CD4-positive, CD25-positive, alpha-beta regulatory T cell (primary cell): Measurements from ENCODE around the gene POLR2A. TPM values are rescaled to one million over a fixed set of nuclear protein-coding genes. Genes with fewer than 3 reads are reported as not detected.

ENCODE experiments used
- ATAC-seq, 2 donors: fragments of 150-1000 bp; cut with Tn5 transposase; one replicate each; pipeline ENCODE4 v1.10.0; 2021; ENCODE audit warnings: low read depth in 2 of 2, moderate number of reproducible peaks in 2 of 2, moderate library complexity in 1 of 2
- DNase-seq, 3 donors: peaks; one replicate each; pipeline versions ENCODE4 v3.0.0 to v3.0.0-alpha.2; 2012 to 2022; ENCODE audit warnings: mixed read lengths in 1 of 3
- H3K27ac ChIP-seq: one replicate; pipeline ENCODE4 v1.7.0; 2013; ENCODE audit warnings: mild to moderate bottlenecking, low read length; ENCODE audit not compliant: insufficient read depth, poor library complexity, severe bottlenecking
- H3K27me3 ChIP-seq: one replicate; pipeline ENCODE4 v1.7.0; 2013; ENCODE audit warnings: low read length; ENCODE audit not compliant: control insufficient read depth, insufficient read depth
- H3K36me3 ChIP-seq: one replicate; pipeline ENCODE4 v1.7.0; 2013; ENCODE audit warnings: mild to moderate bottlenecking, low read length, moderate library complexity; ENCODE audit not compliant: control insufficient read depth, insufficient read depth
- H3K4me1 ChIP-seq: 2 replicates; pipeline ENCODE4 v1.7.0; 2013; ENCODE audit warnings: mild to moderate bottlenecking, low read length; ENCODE audit not compliant: insufficient read depth, control insufficient read depth, poor library complexity, severe bottlenecking
- H3K4me3 ChIP-seq: one replicate; pipeline ENCODE4 v1.7.0; 2013; ENCODE audit warnings: low read depth, mild to moderate bottlenecking, low read length, moderate library complexity
- H3K9me3 ChIP-seq, 2 experiments: 1 replicate in 1 of 2; 2 replicates in 1 of 2; pipeline ENCODE4 v1.7.0; 2013; ENCODE audit warnings: low read length in 2 of 2, mild to moderate bottlenecking in 1 of 2, moderate library complexity in 1 of 2; ENCODE audit not compliant: control insufficient read depth in 2 of 2
- H3K27ac Mint-ChIP-seq, 3 donors: one replicate each; pipeline ENCODE4 v1.8.0; 2020 to 2022; ENCODE audit warnings: mild to moderate bottlenecking in 3 of 3, mixed read lengths in 3 of 3, moderate library complexity in 2 of 3
- H3K27me3 Mint-ChIP-seq: one replicate; pipeline ENCODE4 v1.8.0; 2022; ENCODE audit warnings: mild to moderate bottlenecking, mixed read lengths
- H3K36me3 Mint-ChIP-seq: one replicate; pipeline ENCODE4 v1.8.0; 2020; ENCODE audit warnings: mixed read lengths
- H3K4me1 Mint-ChIP-seq, 4 donors: one replicate each; pipeline ENCODE4 v1.8.0; 2020 to 2022; ENCODE audit warnings: mixed read lengths in 4 of 4, mild to moderate bottlenecking in 1 of 4
- H3K4me3 Mint-ChIP-seq, 4 donors: one replicate each; pipeline ENCODE4 v1.8.0; 2020 to 2022; ENCODE audit warnings: mild to moderate bottlenecking in 4 of 4, mixed read lengths in 4 of 4, moderate library complexity in 3 of 4
- H3K9me3 Mint-ChIP-seq, 7 donors: one replicate each; pipeline ENCODE4 v1.8.0; 2020 to 2022; ENCODE audit warnings: mixed read lengths in 7 of 7, mild to moderate bottlenecking in 3 of 7, moderate library complexity in 2 of 7
- polyA plus RNA-seq, 4 donors: library from polyadenylated mRNA; unstranded; fragments of 300-500 nt; fragmentation: Illumina TruSeq; gene quantifications; one replicate each; pipeline ENCODE4 v1.2.3, GENCODE V29; 2021
- total RNA-seq: library from RNA; stranded (reverse); gene quantifications from one replicate; pipeline ENCODE4 v1.2.3, GENCODE V29; 2022

POLR2A gene
- total and polyA plus RNA-seq, 5 donors from 2014 or later: 32.3 to 568 (median 41.0) TPM

DNA sequence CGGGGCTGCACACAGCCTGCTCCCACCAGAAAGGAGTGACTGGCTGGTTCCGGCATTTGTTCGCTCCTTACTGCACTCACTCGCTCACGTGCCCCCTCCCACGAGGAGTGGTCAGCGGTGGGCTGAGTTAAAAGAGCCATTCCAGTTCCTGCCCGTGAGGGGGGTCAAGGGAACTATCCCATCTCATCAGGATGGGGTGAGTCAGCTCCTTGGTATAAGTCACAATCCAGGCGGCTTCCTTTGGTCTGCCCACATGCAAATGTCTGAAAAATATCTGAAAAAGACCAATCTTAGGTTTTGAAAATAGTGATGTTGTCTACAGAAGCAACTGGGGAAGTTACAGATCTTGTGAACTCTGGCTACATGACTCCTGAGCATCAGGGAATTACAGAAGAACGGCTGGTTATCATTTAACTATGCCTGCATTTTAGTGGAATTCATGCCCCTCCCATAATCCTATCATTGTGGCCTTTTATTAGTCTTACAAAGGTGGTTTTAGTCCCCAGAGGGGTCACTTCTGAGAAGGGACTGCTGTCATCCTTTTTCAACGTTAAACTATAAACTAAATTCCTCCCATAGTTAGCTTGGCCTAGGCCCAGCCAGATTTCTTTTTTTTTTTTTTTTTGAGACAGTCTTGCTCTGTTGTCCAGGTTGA, 54.9 kb downstream of the POLR2A start:
- Mint-ChIP-seq H3K27me3 (peaks cover 10% of the 10 kb centered on the region), H3K4me3 (no peak overlapping the region), H3K36me3 (peaks cover 4% of the 10 kb centered on the region), H3K4me1 (peaks cover 0 to 5% (median 0%) of the 10 kb centered on the region in 4 donors), H3K27ac (no peak overlapping the region), H3K9me3 (no peaks in the 10 kb centered on the region)
- DNase-seq: no peak
- Histone ChIP-seq H3K9me3 (peaks cover 0 to 6% of the 10 kb centered on the region in 2 experiments), H3K36me3 (no peaks in the 10 kb centered on the region), H3K27ac (no peak overlapping the region), H3K27me3 (no peaks in the 10 kb centered on the region), H3K4me3 (no peak overlapping the region), H3K4me1 (no peaks in the 10 kb centered on the region)
- no peak for ATAC-seq

DNA sequence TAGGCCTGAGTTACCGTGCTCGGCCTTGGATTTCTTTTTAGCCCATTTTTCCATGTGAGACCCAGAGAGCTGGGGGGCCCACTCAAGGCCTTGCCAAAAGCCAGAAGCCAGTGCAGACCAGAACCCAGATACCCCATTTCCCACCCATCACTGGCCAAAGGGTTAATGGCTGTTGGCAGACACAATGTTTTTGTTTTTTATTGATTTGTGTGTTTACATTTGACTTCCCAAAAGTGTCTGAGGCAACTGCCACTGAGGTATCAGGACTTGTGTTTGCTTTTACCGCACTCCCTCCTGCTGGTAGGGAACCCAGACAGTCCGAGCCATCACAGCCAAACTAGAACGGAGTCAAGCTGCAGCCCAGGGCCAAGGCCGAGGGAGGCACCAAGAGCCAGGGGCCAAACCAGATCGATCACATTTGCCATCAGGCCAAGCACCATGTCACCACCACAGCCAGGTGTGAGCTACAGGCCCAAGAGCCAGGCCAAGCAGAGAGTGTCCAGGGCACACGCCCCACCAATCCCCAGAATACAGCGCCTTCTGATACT, 57.0 kb downstream of the POLR2A start:
- DNase-seq (no peak), ATAC-seq (no peak)
- Mint-ChIP-seq H3K4me1 (peaks cover 0 to 5% (median 0%) of the 10 kb centered on the region in 4 donors), H3K36me3 (peaks cover 4% of the 10 kb centered on the region), H3K9me3 (no peaks in the 10 kb centered on the region), H3K27me3 (peaks cover 10% of the 10 kb centered on the region), H3K27ac (no peak overlapping the region), H3K4me3 (no peak overlapping the region)
- no peaks in the 10 kb centered on the region for H3K27me3 ChIP-seq
- no peak overlapping the region for H3K27ac ChIP-seq
- no peak overlapping the region for H3K4me3 ChIP-seq
- no peaks in the 10 kb centered on the region for H3K4me1 ChIP-seq
- H3K36me3 ChIP-seq: no peaks in the 10 kb centered on the region
- H3K9me3 ChIP-seq: peaks cover 0 to 6% of the 10 kb centered on the region in 2 experiments

DNA sequence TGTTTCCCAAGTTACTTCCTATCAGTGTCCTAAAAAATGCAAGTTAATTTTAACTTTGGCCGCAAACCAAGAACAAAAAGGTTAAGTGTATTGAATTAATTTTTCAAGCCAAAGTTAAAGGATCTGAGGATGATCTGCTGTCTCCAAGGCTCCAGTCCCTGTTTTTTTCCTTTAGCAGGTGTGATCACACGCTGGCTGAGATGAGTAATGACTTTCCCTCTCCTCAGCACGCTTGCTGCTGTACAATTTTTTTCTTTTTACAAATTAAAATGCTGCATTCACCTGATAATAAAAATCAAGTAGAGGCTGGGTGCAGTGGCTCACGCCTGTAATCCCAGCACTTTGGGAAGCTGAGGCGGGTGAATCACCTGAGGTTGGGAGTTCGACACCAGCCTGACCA, 60.7 kb downstream of the POLR2A start:
- Histone ChIP-seq H3K36me3 (no peaks in the 10 kb centered on the region), H3K4me3 (no peak overlapping the region), H3K27ac (no peak overlapping the region), H3K9me3 (no peaks in the 10 kb centered on the region), H3K27me3 (no peaks in the 10 kb centered on the region), H3K4me1 (peaks cover 14% of the 10 kb centered on the region)
- peaks cover 4% of the 10 kb centered on the region for H3K36me3 Mint-ChIP-seq
- H3K4me3 Mint-ChIP-seq: no peak overlapping the region
- DNase-seq (no peak), ATAC-seq (no peak)
- no peak overlapping the region for H3K27ac Mint-ChIP-seq
- H3K27me3 Mint-ChIP-seq: peaks cover 10% of the 10 kb centered on the region
- H3K4me1 Mint-ChIP-seq: peaks cover 0 to 23% (median 16%) of the 10 kb centered on the region in 4 donors
- no peaks in the 10 kb centered on the region for H3K9me3 Mint-ChIP-seq

GRCh38 chr17:7548585-7549400, 64.6 kb downstream of the POLR2A start, which contains the start of gene TNFSF12:
TSS of gene TNFSF12 (plus strand) at chr17:7549058. CDS start at chr17:7549154, 96 bp downstream.
- peak; percentile 35 to 42 for ATAC-seq
- peak within 1 kb of the TSS; percentile 90 to 97 (median 97) for H3K27ac Mint-ChIP-seq
- DNase-seq: peak; percentile 46 to 80 (median 56)
- peaks cover 48% of the 10 kb centered on the region for H3K4me1 ChIP-seq
- H3K36me3 Mint-ChIP-seq: peaks cover 13% of the 10 kb centered on the region
- peak within 1 kb of the TSS; percentile 69 for H3K27ac ChIP-seq
- no peaks in the 10 kb centered on the region for H3K9me3 Mint-ChIP-seq
- peaks cover 5 to 60% (median 45%) of the 10 kb centered on the region in 4 donors for H3K4me1 Mint-ChIP-seq
- no peaks in the 10 kb centered on the region for H3K27me3 ChIP-seq
- peak within 1 kb of the TSS; percentile 84 for H3K4me3 ChIP-seq
- peak within 1 kb of the TSS; percentile 90 to 97 (median 92) for H3K4me3 Mint-ChIP-seq
- peaks cover under 1% of the 10 kb centered on the region for H3K27me3 Mint-ChIP-seq
- H3K36me3 ChIP-seq: no peaks in the 10 kb centered on the region
- H3K9me3 ChIP-seq: no peaks in the 10 kb centered on the region

Other genes with a start within 250 kb of the POLR2A start
Only the 30 nearest of the 40 such genes appear.
- not detected for gene SLC2A4, start 202.6 kb upstream of the POLR2A start, total RNA-seq
- gene SLC2A4, start 202.6 kb upstream of the POLR2A start, polyA plus RNA-seq: not detected
- gene YBX2, start 189.7 kb upstream of the POLR2A start, total RNA-seq: not detected
- gene YBX2, start 189.7 kb upstream of the POLR2A start, polyA plus RNA-seq: not detected
- gene EIF5A, start 176.7 kb upstream of the POLR2A start, total RNA-seq: 485 TPM
- gene EIF5A, start 176.7 kb upstream of the POLR2A start, polyA plus RNA-seq: 100 to 1,000 TPM; 210 to 631 (median 398) TPM
- 129 TPM for gene GPS2, start 169.0 kb upstream of the POLR2A start, total RNA-seq
- gene GPS2, start 169.0 kb upstream of the POLR2A start, polyA plus RNA-seq: 100 to 1,000 TPM in 2 of 4 donors, 10 to 100 TPM in 2; 79.3 to 107 (median 96.5) TPM
- 39.5 TPM for gene NEURL4, start 155.0 kb upstream of the POLR2A start, total RNA-seq
- gene NEURL4, start 155.0 kb upstream of the POLR2A start, polyA plus RNA-seq: 1 to 10 TPM in 2 of 4 donors, under 1 TPM in 2; 0.27 to 1.2 (median 0.83) TPM
- gene ACAP1, start 147.8 kb upstream of the POLR2A start, total RNA-seq: 723 TPM
- 100 to 1,000 TPM; 194 to 259 (median 213) TPM for gene ACAP1, start 147.8 kb upstream of the POLR2A start, polyA plus RNA-seq
- gene KCTD11, start 132.2 kb upstream of the POLR2A start, total RNA-seq: 1.3 TPM
- 1 to 10 TPM; 2.6 to 4.0 (median 2.9) TPM for gene KCTD11, start 132.2 kb upstream of the POLR2A start, polyA plus RNA-seq
- gene TMEM95, start 129.2 kb upstream of the POLR2A start, total RNA-seq: not detected
- gene TMEM95, start 129.2 kb upstream of the POLR2A start, polyA plus RNA-seq: not detected
- gene TNK1, start 103.3 kb upstream of the POLR2A start, total RNA-seq: 4.8 TPM
- 1 to 10 TPM in 3 of 4 donors, under 1 TPM in 1; 0.42 to 3.8 (median 1.4) TPM for gene TNK1, start 103.3 kb upstream of the POLR2A start, polyA plus RNA-seq
- gene PLSCR3, start 89.8 kb upstream of the POLR2A start, total RNA-seq: 113 TPM
- gene PLSCR3, start 89.8 kb upstream of the POLR2A start, polyA plus RNA-seq: 100 to 1,000 TPM; 148 to 174 (median 153) TPM
- 23.0 TPM for gene TMEM256, start 80.3 kb upstream of the POLR2A start, total RNA-seq
- 10 to 100 TPM; 64.9 to 80.9 (median 66.7) TPM for gene TMEM256, start 80.3 kb upstream of the POLR2A start, polyA plus RNA-seq
- 3.6 TPM for gene NLGN2, start 76.5 kb upstream of the POLR2A start, total RNA-seq
- gene NLGN2, start 76.5 kb upstream of the POLR2A start, polyA plus RNA-seq: not detected
- gene SPEM1, start 64.0 kb upstream of the POLR2A start, total RNA-seq: not detected
- gene SPEM1, start 64.0 kb upstream of the POLR2A start, polyA plus RNA-seq: not detected
- gene SPEM2, start 58.8 kb upstream of the POLR2A start, total RNA-seq: not detected
- not detected for gene SPEM2, start 58.8 kb upstream of the POLR2A start, polyA plus RNA-seq
- gene SPEM3, start 55.5 kb upstream of the POLR2A start, total RNA-seq: not detected
- not detected for gene SPEM3, start 55.5 kb upstream of the POLR2A start, polyA plus RNA-seq
- gene TMEM102, start 48.9 kb upstream of the POLR2A start, total RNA-seq: 16.8 TPM
- 10 to 100 TPM; 22.3 to 28.4 (median 24.2) TPM for gene TMEM102, start 48.9 kb upstream of the POLR2A start, polyA plus RNA-seq
- gene FGF11, start 44.9 kb upstream of the POLR2A start, total RNA-seq: 3.3 TPM
- under 1 TPM in 3 of 4 donors, not detected in 1; 0.07 to 0.27 (median 0.18) TPM for gene FGF11, start 44.9 kb upstream of the POLR2A start, polyA plus RNA-seq
- 7.6 TPM for gene CHRNB1, start 39.3 kb upstream of the POLR2A start, total RNA-seq
- gene CHRNB1, start 39.3 kb upstream of the POLR2A start, polyA plus RNA-seq: 10 to 100 TPM; 18.0 to 28.7 (median 27.0) TPM
- 53.5 TPM for gene ZBTB4, start 4.7 kb upstream of the POLR2A start, total RNA-seq
- 10 to 100 TPM in 3 of 4 donors, 1 to 10 TPM in 1; 8.3 to 14.0 (median 11.0) TPM for gene ZBTB4, start 4.7 kb upstream of the POLR2A start, polyA plus RNA-seq
- not detected for gene SLC35G6, start 2.9 kb upstream of the POLR2A start, total RNA-seq
- gene SLC35G6, start 2.9 kb upstream of the POLR2A start, polyA plus RNA-seq: not detected
- gene TNFSF12, start 64.7 kb downstream of the POLR2A start, total RNA-seq: 46.9 TPM
- gene TNFSF12, start 64.7 kb downstream of the POLR2A start, polyA plus RNA-seq: 10 to 100 TPM; 35.5 to 49.6 (median 41.9) TPM
- 1.6 TPM for gene TNFSF13, start 74.4 kb downstream of the POLR2A start, total RNA-seq
- under 1 TPM in 3 of 4 donors, not detected in 1; 0.41 to 0.52 (median 0.44) TPM for gene TNFSF13, start 74.4 kb downstream of the POLR2A start, polyA plus RNA-seq
- 30.7 TPM for gene SENP3, start 77.6 kb downstream of the POLR2A start, total RNA-seq
- 10 to 100 TPM; 10.1 to 16.1 (median 11.8) TPM for gene SENP3, start 77.6 kb downstream of the POLR2A start, polyA plus RNA-seq
- 0.25 TPM for gene CD68, start 95.3 kb downstream of the POLR2A start, total RNA-seq
- gene CD68, start 95.3 kb downstream of the POLR2A start, polyA plus RNA-seq: 1 to 10 TPM in 1 of 4 donors, under 1 TPM in 2, not detected in 1; 0.65 to 1.2 (median 0.89) TPM
- 40.0 TPM for gene MPDU1, start 99.5 kb downstream of the POLR2A start, total RNA-seq
- gene MPDU1, start 99.5 kb downstream of the POLR2A start, polyA plus RNA-seq: 10 to 100 TPM; 41.0 to 63.7 (median 48.4) TPM
- not detected for gene SOX15, start 105.7 kb downstream of the POLR2A start, total RNA-seq
- not detected for gene SOX15, start 105.7 kb downstream of the POLR2A start, polyA plus RNA-seq
- 28.7 TPM for gene FXR2, start 130.5 kb downstream of the POLR2A start, total RNA-seq
- 10 to 100 TPM in 2 of 4 donors, 1 to 10 TPM in 2; 9.7 to 13.9 (median 10.4) TPM for gene FXR2, start 130.5 kb downstream of the POLR2A start, polyA plus RNA-seq
- 36.9 TPM for gene SAT2, start 143.5 kb downstream of the POLR2A start, total RNA-seq
- 10 to 100 TPM; 26.7 to 36.5 (median 30.3) TPM for gene SAT2, start 143.5 kb downstream of the POLR2A start, polyA plus RNA-seq
- gene SHBG, start 145.8 kb downstream of the POLR2A start, total RNA-seq: not detected
- gene SHBG, start 145.8 kb downstream of the POLR2A start, polyA plus RNA-seq: not detected
- gene ATP1B2, start 166.6 kb downstream of the POLR2A start, total RNA-seq: not detected
- gene ATP1B2, start 166.6 kb downstream of the POLR2A start, polyA plus RNA-seq: not detected